ENCODE results near the gene NEDD4L. TPM values are rescaled to one million over a fixed set of nuclear protein-coding genes. Genes with fewer than 3 reads are reported as not detected.

The NEDD4L gene
- total RNA-seq, 1 donor from 2014 or later = 93.9 TPM

GRCh38 chr18:58055890-58056558 is 12.0 kb downstream of the NEDD4L start:
- peaks cover 42% of the 10 kb centered on the region for H3K4me1 Mint-ChIP-seq (ENCODE audit: low read depth, unreplicated experiment)
- Histone ChIP-seq H3K36me3 (ENCODE audit: insufficient read depth, low read length) (no peaks in the 10 kb centered on the region), H3K27ac (ENCODE audit: low read depth, low read length) (no peak overlapping the region), H3K4me2 (ENCODE audit: low read length) (no peak overlapping the region), H2AFZ (ENCODE audit: low read depth, low read length) (no peak overlapping the region), H3K4me3 (ENCODE audit: insufficient read depth, low read depth, low read length) (no peak overlapping the region), H3K79me2 (ENCODE audit: insufficient read depth, low read length) (peaks cover 2% of the 10 kb centered on the region), H3K27me3 (ENCODE audit: insufficient read depth, low read length) (no peaks in the 10 kb centered on the region), H4K20me1 (ENCODE audit: insufficient read depth, low read length) (no peaks in the 10 kb centered on the region), H3K9ac (ENCODE audit: low read length) (no peak overlapping the region), H3K9me3 (ENCODE audit: insufficient read depth, low read depth, low read length) (no peaks in the 10 kb centered on the region), H3K4me1 (ENCODE audit: insufficient read depth, low read length) (peaks cover 7% of the 10 kb centered on the region)
- FAIRE-seq (no peak), DNase-seq (ENCODE audit: low read depth) (no peak)
- H3K27me3 Mint-ChIP-seq (ENCODE audit: low read depth, unreplicated experiment) = no peaks in the 10 kb centered on the region
- TF ChIP-seq CTCF (IDR thresholded peaks at IDR 0.05; ENCODE audit: insufficient read depth, low read depth, low read length) (no peak), EZH2 (IDR thresholded peaks at IDR 0.05; ENCODE audit: insufficient read depth, low read length) (no peak)
- H3K27ac Mint-ChIP-seq (ENCODE audit: unreplicated experiment) = peak overlapping the region; percentile 71
- H3K4me3 Mint-ChIP-seq (ENCODE audit: unreplicated experiment) = no peak overlapping the region
- H3K9me3 Mint-ChIP-seq (ENCODE audit: unreplicated experiment) = no peaks in the 10 kb centered on the region
- H3K36me3 Mint-ChIP-seq (ENCODE audit: low read depth, unreplicated experiment) = peaks cover 4% of the 10 kb centered on the region

- peaks cover 2% of the 10 kb centered on the region for H3K79me2 ChIP-seq (ENCODE audit: insufficient read depth, low read length)
- H3K4me2 ChIP-seq (ENCODE audit: low read length) = no peak overlapping the region
- no peaks in the 10 kb centered on the region for H3K27me3 ChIP-seq (ENCODE audit: insufficient read depth, low read length)
- FAIRE-seq (no peak), DNase-seq (ENCODE audit: low read depth) (no peak)
- Mint-ChIP-seq H3K4me3 (ENCODE audit: unreplicated experiment) (no peak overlapping the region), H3K9me3 (ENCODE audit: unreplicated experiment) (no peaks in the 10 kb centered on the region), H3K27ac (ENCODE audit: unreplicated experiment) (no peak overlapping the region), H3K4me1 (ENCODE audit: low read depth, unreplicated experiment) (peaks cover 40% of the 10 kb centered on the region), H3K27me3 (ENCODE audit: low read depth, unreplicated experiment) (no peaks in the 10 kb centered on the region), H3K36me3 (ENCODE audit: low read depth, unreplicated experiment) (peaks cover 4% of the 10 kb centered on the region)
- no peak overlapping the region for H3K27ac ChIP-seq (ENCODE audit: low read depth, low read length)
- no peak overlapping the region for H3K9ac ChIP-seq (ENCODE audit: low read length)
- H3K4me3 ChIP-seq (ENCODE audit: insufficient read depth, low read depth, low read length) = no peak overlapping the region
- H2AFZ ChIP-seq (ENCODE audit: low read depth, low read length) = no peak overlapping the region
- H3K4me1 ChIP-seq (ENCODE audit: insufficient read depth, low read length) = peaks cover 7% of the 10 kb centered on the region
- no peaks in the 10 kb centered on the region for H4K20me1 ChIP-seq (ENCODE audit: insufficient read depth, low read length)
- no peaks in the 10 kb centered on the region for H3K9me3 ChIP-seq (ENCODE audit: insufficient read depth, low read depth, low read length)
- TF ChIP-seq EZH2 (IDR thresholded peaks at IDR 0.05; ENCODE audit: insufficient read depth, low read length) = no peak
- no peak for TF ChIP-seq CTCF (IDR thresholded peaks at IDR 0.05; ENCODE audit: insufficient read depth, low read depth, low read length)
- H3K36me3 ChIP-seq (ENCODE audit: insufficient read depth, low read length) = no peaks in the 10 kb centered on the region
These were observed 12.8 kb downstream of the NEDD4L start for GRCh38 chr18:58056852-58057251.

GRCh38 chr18:58057291-58057965 is 13.4 kb downstream of the NEDD4L start:
- DNase-seq (ENCODE audit: low read depth) (no peak), FAIRE-seq (no peak)
- H3K9me3 Mint-ChIP-seq (ENCODE audit: unreplicated experiment) = no peaks in the 10 kb centered on the region
- Histone ChIP-seq H3K4me1 (ENCODE audit: insufficient read depth, low read length) (peaks cover 5% of the 10 kb centered on the region), H3K27ac (ENCODE audit: low read depth, low read length) (no peak overlapping the region), H3K9ac (ENCODE audit: low read length) (no peak overlapping the region), H3K27me3 (ENCODE audit: insufficient read depth, low read length) (no peaks in the 10 kb centered on the region), H3K9me3 (ENCODE audit: insufficient read depth, low read depth, low read length) (no peaks in the 10 kb centered on the region), H3K4me3 (ENCODE audit: insufficient read depth, low read depth, low read length) (no peak overlapping the region), H3K36me3 (ENCODE audit: insufficient read depth, low read length) (no peaks in the 10 kb centered on the region), H3K4me2 (ENCODE audit: low read length) (no peak overlapping the region), H4K20me1 (ENCODE audit: insufficient read depth, low read length) (no peaks in the 10 kb centered on the region), H3K79me2 (ENCODE audit: insufficient read depth, low read length) (peaks cover 2% of the 10 kb centered on the region), H2AFZ (ENCODE audit: low read depth, low read length) (no peak overlapping the region)
- H3K27ac Mint-ChIP-seq (ENCODE audit: unreplicated experiment) = peak overlapping the region; percentile 77
- peaks cover 4% of the 10 kb centered on the region for H3K36me3 Mint-ChIP-seq (ENCODE audit: low read depth, unreplicated experiment)
- TF ChIP-seq CTCF (IDR thresholded peaks at IDR 0.05; ENCODE audit: insufficient read depth, low read depth, low read length) = no peak
- no peak for TF ChIP-seq EZH2 (IDR thresholded peaks at IDR 0.05; ENCODE audit: insufficient read depth, low read length)
- H3K4me1 Mint-ChIP-seq (ENCODE audit: low read depth, unreplicated experiment) = peaks cover 35% of the 10 kb centered on the region
- no peak overlapping the region for H3K4me3 Mint-ChIP-seq (ENCODE audit: unreplicated experiment)
- no peaks in the 10 kb centered on the region for H3K27me3 Mint-ChIP-seq (ENCODE audit: low read depth, unreplicated experiment)
